ENCODE data around the gene LIMK1.

DNA sequence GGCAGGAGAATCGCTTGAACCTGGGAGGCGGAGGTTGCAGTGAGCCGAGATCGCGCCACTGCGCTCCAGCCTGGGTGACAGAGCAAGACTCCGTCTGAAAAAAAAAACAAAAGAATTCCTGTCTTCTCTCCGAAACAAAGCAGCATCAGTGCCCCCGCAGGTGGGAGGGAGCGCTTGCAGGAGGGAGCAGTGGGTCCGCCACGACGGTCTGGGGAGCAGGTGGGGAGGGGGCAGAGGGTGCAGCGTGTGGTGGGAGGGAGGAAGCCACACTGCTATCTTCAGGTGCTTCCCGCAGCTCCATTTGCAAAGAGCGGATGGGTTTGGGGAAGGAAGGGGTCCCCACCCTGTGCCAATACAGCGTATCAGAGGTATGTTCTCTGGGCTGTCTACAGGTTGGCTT, 31.7 kb downstream of the LIMK1 start:
- TF ChIP-seq CTCF (IDR thresholded peaks at IDR 0.05; ENCODE audit: low read depth, low read length), result no peak
- TF ChIP-seq POLR2A (IDR thresholded peaks at IDR 0.05; ENCODE audit: extremely low read depth, insufficient read length), result no peak
- no peak for TF ChIP-seq MAX (IDR thresholded peaks at IDR 0.05; ENCODE audit: low read depth, low read length)
- TF ChIP-seq MYC (IDR thresholded peaks at IDR 0.05; ENCODE audit: low read depth, low read length), result no peak

Data from NB4 (cell line).